ENCODE results near the gene RGS11.

DNA sequence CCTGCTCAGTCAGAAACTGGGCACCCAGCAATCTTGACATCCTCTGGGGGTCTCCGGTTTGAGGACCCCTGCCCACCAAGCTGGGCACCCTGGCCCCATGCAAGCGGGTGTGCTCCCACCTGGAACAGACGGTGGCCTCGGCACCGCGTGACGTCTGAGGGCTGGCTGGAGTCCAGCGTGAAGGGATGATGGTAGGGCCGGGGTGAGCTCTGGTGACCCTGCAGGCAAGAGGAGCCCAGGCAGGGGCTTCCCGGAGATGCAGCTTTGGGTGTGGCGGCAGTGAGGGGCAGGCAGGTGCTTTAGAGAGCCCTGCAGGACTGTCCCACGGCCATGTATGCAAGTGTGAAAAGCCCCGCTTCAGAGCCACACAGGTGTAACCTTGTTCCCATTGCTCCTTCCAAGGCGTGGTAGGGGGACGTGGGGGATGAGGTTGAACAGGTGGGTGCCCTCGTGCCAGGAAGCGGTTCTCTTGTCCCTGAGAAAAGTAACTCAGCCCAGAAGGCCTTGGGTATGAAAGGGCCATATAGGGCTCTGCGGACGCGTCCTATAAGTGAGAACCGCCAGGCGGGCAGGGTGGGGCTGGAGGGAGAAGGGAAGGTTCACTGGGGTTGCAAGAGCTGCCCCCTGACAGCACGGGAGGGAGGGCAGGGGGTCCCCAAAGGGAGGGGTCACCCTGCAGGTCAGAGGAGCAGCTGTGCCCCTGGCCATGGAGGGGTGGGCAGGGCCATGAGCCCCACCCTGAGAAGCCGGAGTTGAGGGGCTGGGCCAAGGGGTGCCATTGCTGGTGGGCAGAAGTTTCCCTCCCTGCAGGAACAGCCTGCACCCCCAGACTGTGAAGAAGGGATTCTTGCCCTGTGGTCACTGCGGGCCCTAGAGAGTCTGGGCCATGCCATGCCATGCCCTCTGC, 9.2 kb downstream of the RGS11 start:
- TF ChIP-seq POLR2A (IDR thresholded peaks at IDR 0.05; ENCODE audit: low read depth) (no peak), POLR2AphosphoS5 (IDR thresholded peaks at IDR 0.05) (no peak), EP300 (IDR thresholded peaks at IDR 0.05) (no peak)
- TF ChIP-seq, protein P1, sequence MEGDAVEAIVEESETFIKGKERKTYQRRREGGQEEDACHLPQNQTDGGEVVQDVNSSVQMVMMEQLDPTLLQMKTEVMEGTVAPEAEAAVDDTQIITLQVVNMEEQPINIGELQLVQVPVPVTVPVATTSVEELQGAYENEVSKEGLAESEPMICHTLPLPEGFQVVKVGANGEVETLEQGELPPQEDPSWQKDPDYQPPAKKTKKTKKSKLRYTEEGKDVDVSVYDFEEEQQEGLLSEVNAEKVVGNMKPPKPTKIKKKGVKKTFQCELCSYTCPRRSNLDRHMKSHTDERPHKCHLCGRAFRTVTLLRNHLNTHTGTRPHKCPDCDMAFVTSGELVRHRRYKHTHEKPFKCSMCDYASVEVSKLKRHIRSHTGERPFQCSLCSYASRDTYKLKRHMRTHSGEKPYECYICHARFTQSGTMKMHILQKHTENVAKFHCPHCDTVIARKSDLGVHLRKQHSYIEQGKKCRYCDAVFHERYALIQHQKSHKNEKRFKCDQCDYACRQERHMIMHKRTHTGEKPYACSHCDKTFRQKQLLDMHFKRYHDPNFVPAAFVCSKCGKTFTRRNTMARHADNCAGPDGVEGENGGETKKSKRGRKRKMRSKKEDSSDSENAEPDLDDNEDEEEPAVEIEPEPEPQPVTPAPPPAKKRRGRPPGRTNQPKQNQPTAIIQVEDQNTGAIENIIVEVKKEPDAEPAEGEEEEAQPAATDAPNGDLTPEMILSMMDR (IDR thresholded peaks at IDR 0.05), result no peak
